MG63 (cell line): ENCODE results near the gene MKX. TPM values are rescaled to one million over a fixed set of nuclear protein-coding genes. Genes with fewer than 3 reads are reported as not detected.
"Not testable (repeated sequence)": the region's sequence is repeated elsewhere in the genome, so short reads cannot be mapped to it uniquely, and the experiment has no call there.

Experiments used
- DNase-seq: peaks from one replicate; pipeline ENCODE4 v3.0.0-alpha.2; 2020
- H3K27me3 ChIP-seq: fragments of 250-450 bp; sonication (Bioruptor Pico); 2 replicates; pipeline ENCODE4 v1.5.1; 2020; ENCODE audit warnings: mild to moderate bottlenecking, moderate library complexity
- H3K36me3 ChIP-seq: fragments of 250-450 bp; sonication (Bioruptor Pico); 2 replicates; pipeline ENCODE4 v1.5.1; 2020; ENCODE audit warnings: mild to moderate bottlenecking, moderate library complexity
- H3K4me3 ChIP-seq: fragments of 250-450 bp; sonication (Bioruptor Pico); 2 replicates; pipeline ENCODE4 v1.5.1; 2020; ENCODE audit warnings: mild to moderate bottlenecking, moderate library complexity
- H3K9me3 ChIP-seq: fragments of 250-450 bp; sonication (Bioruptor Pico); 2 replicates; pipeline ENCODE4 v1.5.1; 2020; ENCODE audit warnings: mild to moderate bottlenecking, moderate library complexity
- total RNA-seq: library from RNA; depleted of rRNA; stranded (reverse); fragments of >200 nt; shearing (Covaris generic); gene quantifications from 2 replicates; pipeline ENCODE4 v1.2.3, GENCODE V29; 2014; ENCODE audit warnings: low replicate concordance

The MKX gene
- total RNA-seq, 1 experiment from 2014 or later, result 33.7 TPM

DNA sequence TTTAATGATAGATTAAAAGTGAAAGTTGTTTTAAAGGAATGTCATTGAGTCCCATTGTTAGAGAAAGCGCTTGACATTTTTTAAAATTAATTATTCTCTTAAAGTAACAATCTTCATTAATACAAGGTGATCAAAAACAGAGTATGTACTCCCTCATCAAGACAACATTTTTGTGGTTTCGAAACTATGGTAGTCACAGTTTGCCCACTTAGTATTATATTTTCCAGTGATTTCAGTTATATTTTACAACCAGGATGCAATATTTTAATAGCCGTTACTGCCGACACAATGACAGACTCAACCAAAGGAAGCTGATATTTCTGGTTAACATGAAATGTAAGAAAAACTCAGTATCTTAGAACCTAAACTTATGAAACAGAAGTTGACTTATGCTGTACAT lies 31.3 kb downstream of the MKX start:
- H3K9me3 ChIP-seq, result no peaks in the 10 kb centered on the region
- no peak for DNase-seq
- H3K4me3 ChIP-seq, result peak overlapping the region; percentile 19
- H3K27me3 ChIP-seq, result no peaks in the 10 kb centered on the region
- H3K36me3 ChIP-seq, result peaks cover 73% of the 10 kb centered on the region

GRCh38 chr10:27713941-27714340 lies 31.7 kb downstream of the MKX start:
- peaks cover 71% of the 10 kb centered on the region for H3K36me3 ChIP-seq
- peak; percentile 64 for DNase-seq
- H3K27me3 ChIP-seq, result no peaks in the 10 kb centered on the region
- H3K9me3 ChIP-seq, result no peaks in the 10 kb centered on the region
- H3K4me3 ChIP-seq, result peak overlapping the region; percentile 19

DNA sequence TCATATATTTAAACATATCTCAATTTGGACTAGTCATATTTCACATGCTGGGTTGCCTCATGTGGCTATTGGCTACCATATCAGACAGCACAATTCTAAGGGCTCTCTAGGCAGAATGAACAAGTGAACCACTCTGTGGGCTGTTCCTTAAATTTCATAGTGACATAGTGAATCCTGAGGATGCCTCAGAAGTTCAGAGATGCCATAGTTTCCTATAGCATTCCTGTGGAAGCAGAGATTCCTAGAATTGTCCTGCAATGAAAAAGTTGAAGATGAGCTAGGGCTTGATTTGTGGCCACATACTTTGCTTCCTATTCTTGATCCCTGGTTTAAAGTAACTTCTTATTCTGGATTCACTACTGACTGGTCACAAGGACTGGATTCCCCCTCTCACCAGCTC lies 35.6 kb downstream of the MKX start:
- Histone ChIP-seq H3K9me3 (no peaks in the 10 kb centered on the region), H3K4me3 (no peak overlapping the region), H3K36me3 (peaks cover 69% of the 10 kb centered on the region), H3K27me3 (no peaks in the 10 kb centered on the region)
- DNase-seq, result no peak

- Histone ChIP-seq H3K4me3 (no peak overlapping the region), H3K36me3 (peaks cover 71% of the 10 kb centered on the region), H3K9me3 (no peaks in the 10 kb centered on the region), H3K27me3 (no peaks in the 10 kb centered on the region)
- no peak for DNase-seq
Measured at GRCh38 chr10:27709304-27709703, 36.3 kb downstream of the MKX start.

- DNase-seq, result no peak
- H3K36me3 ChIP-seq, result peaks cover 71% of the 10 kb centered on the region
- H3K27me3 ChIP-seq, result no peaks in the 10 kb centered on the region
- H3K4me3 ChIP-seq, result no peak overlapping the region
- H3K9me3 ChIP-seq, result no peaks in the 10 kb centered on the region
Measured at GRCh38 chr10:27701938-27702537, 43.6 kb downstream of the MKX start.

DNA sequence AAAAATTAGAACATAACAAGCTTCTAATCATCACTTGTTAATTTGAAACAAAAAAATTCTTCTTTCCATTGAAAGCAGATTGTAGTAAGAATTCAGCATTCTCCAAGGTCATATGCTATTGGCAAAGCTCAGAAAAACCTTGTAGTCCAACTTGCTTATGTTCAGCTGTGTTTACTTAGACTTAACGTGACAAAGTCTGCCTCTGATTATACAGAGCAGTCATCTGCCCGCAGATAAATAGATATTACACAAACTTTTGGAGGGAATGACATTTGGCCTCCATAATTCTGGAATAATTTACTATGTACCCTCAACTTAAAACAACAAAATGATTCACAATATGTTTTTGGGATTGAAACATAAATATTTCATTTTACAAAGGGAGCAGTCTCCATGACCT lies 45.8 kb downstream of the MKX start:
- Histone ChIP-seq H3K36me3 (peaks cover 68% of the 10 kb centered on the region), H3K4me3 (no peak overlapping the region), H3K27me3 (no peaks in the 10 kb centered on the region), H3K9me3 (no peaks in the 10 kb centered on the region)
- DNase-seq, result no peak

DNA sequence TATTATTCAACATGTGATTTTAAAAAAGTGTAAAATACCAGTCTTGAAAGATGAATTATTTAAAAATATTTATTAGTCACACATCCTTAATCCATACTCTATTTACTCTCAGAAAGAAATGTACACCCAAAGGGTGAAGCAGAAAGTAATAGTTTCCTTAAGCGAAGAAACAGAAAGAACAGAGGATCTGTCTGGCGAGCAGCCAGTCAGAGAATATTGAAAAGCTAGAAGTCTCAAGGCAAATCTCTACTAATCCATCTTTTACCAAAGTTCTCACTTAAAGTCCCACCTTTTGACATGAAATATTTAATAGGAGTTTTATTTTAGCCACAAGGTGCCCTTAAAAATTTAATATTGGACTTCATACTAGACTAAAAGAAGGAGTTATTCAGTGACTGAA lies 46.7 kb downstream of the MKX start:
- DNase-seq, result no peak
- no peak overlapping the region for H3K4me3 ChIP-seq
- no peaks in the 10 kb centered on the region for H3K27me3 ChIP-seq
- H3K9me3 ChIP-seq, result 0 out of 2 replicates have a peak, but pooled peaks cover 1% of the 10 kb centered on the region
- H3K36me3 ChIP-seq, result peaks cover 63% of the 10 kb centered on the region

DNA sequence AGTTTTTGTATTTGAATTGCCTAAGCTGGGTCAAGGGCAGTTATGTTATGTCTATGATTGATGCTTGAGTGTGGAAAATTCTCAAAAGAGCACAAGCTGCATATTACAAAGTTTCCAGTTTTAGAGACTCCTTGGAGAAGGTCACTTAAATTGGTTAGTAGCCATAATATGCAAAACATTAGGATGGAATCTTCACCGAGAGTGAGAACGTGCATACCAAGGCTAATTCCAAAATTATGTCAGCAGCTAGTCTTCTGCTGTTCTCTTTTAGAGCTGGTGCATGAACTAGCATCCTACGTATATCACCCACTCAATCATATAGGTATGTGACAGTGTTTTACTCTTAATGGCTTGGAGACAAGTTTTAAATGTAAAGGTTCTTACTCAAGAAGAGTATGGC lies 49.2 kb downstream of the MKX start:
- H3K9me3 ChIP-seq, result 0 out of 2 replicates have a peak, but pooled peaks cover 2% of the 10 kb centered on the region
- H3K27me3 ChIP-seq, result no peaks in the 10 kb centered on the region
- no peak overlapping the region for H3K4me3 ChIP-seq
- peaks cover 67% of the 10 kb centered on the region for H3K36me3 ChIP-seq
- no peak for DNase-seq

DNA sequence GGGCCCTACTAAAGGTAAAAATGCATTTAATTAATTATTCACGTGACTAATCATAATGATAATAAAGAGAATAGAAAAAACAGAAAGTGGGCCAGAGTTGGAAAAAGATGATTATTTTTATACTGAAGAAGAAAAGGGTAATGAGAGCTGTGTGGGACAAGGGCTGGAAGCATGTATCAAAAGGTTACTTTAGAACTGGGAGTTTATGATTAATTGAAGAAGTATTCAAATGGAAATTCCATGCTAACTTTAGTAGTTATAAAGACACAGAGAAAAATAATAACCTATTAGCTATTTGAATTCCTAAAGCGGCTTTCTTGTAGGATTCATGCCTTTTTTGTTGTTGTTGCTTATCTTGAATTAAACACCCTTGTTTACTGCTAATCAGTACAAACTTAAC lies 49.9 kb downstream of the MKX start:
- no peak for DNase-seq

GRCh38 chr10:27695088-27695487 lies 50.5 kb downstream of the MKX start:
- DNase-seq, result no peak
- Histone ChIP-seq H3K27me3 (no peaks in the 10 kb centered on the region), H3K36me3 (peaks cover 71% of the 10 kb centered on the region), H3K4me3 (no peak overlapping the region), H3K9me3 (0 out of 2 replicates have a peak, but pooled peaks cover 2% of the 10 kb centered on the region)

More for the DNA sequence above, 49.9 kb downstream of the MKX start:
- H3K9me3 ChIP-seq, result 0 out of 2 replicates have a peak, but pooled peaks cover 2% of the 10 kb centered on the region
- H3K27me3 ChIP-seq, result no peaks in the 10 kb centered on the region
- peaks cover 71% of the 10 kb centered on the region for H3K36me3 ChIP-seq
- no peak overlapping the region for H3K4me3 ChIP-seq

DNA sequence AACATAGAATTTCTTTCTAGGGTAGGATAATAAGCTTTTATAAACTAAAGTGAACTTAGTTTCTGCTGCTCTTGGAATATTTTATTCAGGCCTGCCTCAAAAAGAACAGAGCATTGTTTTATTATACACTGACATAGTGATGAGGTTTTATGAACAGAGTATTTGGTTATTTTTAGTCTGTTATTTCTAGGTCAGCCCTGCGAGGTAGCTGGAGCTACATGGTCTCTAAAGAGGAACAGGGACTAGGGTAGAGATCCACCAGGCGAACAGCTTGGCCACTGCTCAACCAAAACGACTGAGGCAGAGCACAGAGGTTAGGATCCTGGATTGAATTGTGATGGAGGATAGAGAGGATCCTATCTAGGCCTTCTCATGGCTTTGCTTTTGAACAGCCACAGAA lies 53.0 kb downstream of the MKX start:
- no peak for DNase-seq
- Histone ChIP-seq H3K4me3 (no peak overlapping the region), H3K36me3 (peaks cover 66% of the 10 kb centered on the region), H3K27me3 (no peaks in the 10 kb centered on the region), H3K9me3 (0 out of 2 replicates have a peak, but pooled peaks cover 2% of the 10 kb centered on the region)

DNA sequence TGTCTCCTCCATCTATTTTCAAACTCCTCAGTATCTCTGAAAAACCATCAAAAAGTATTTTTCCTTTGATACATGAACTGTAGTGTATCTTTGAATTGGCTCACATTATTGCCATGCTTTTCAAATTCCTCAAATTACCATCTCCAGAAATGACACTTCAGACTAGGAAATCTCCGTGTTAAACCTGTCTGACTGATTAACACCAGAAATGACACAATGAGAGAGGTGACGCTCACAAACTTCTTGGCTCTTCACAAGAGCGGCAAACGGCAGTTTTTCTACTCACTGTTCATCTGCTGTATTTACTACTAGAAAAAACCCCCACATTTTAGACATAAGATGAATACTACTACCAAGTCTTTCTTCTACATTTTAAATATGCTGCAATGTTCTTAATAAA lies 56.6 kb downstream of the MKX start:
- DNase-seq, result no peak
- peaks cover 66% of the 10 kb centered on the region for H3K36me3 ChIP-seq
- H3K27me3 ChIP-seq, result no peaks in the 10 kb centered on the region
- H3K4me3 ChIP-seq, result no peak overlapping the region
- 0 out of 2 replicates have a peak, but pooled peaks cover 1% of the 10 kb centered on the region for H3K9me3 ChIP-seq

DNA sequence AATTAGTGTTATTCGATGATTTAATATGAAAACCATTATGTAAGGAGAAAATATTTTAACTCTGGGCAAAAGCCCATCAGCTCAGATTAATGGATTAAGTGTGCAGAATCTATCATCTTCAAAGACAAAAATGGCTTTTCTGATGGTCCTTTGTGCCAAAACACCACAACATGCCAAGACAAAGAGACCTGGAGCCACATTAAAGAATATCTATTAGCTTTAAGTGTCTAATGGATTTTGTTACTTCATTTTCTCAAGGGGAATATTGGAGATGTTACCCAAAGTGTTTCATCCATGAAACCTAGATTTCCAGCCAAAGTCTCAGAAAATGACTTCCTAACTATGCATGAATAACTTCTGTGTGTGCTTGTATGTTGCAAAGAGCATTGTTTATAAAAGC lies 57.3 kb downstream of the MKX start:
- Histone ChIP-seq H3K4me3 (no peak overlapping the region), H3K9me3 (no peaks in the 10 kb centered on the region), H3K27me3 (no peaks in the 10 kb centered on the region), H3K36me3 (peaks cover 64% of the 10 kb centered on the region)
- no peak for DNase-seq

GRCh38 chr10:27687743-27688142 lies 57.9 kb downstream of the MKX start:
- Histone ChIP-seq H3K9me3 (no peaks in the 10 kb centered on the region), H3K27me3 (no peaks in the 10 kb centered on the region), H3K36me3 (peaks cover 62% of the 10 kb centered on the region), H3K4me3 (no peak overlapping the region)
- DNase-seq, result peak; percentile 10

DNA sequence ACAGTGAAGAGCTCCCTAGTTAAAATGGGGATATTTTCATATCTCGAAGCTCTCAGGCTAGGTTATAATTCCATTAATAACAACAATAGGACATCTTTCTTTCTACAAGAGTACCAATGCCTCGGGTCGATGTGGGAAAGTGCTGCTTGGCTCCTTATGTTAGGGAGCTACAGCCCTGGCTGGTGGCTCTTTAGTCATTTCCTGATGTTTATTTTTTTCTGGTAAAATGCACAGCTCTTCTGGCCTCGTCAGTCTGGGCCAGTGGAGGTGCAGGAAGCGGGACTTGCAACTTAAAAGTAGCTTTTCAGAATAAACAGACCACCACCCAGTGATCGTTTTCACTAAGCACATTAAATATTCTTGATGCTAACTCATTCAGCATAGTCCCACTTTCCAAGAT lies 58.3 kb downstream of the MKX start:
- Histone ChIP-seq H3K9me3 (no peaks in the 10 kb centered on the region), H3K27me3 (no peaks in the 10 kb centered on the region), H3K36me3 (peaks cover 58% of the 10 kb centered on the region), H3K4me3 (no peak overlapping the region)
- DNase-seq, result peak; percentile 37

- Histone ChIP-seq H3K36me3 (peaks cover 54% of the 10 kb centered on the region), H3K9me3 (no peaks in the 10 kb centered on the region), H3K27me3 (no peaks in the 10 kb centered on the region), H3K4me3 (no peak overlapping the region)
- no peak for DNase-seq
Measured at GRCh38 chr10:27685681-27686080, 59.9 kb downstream of the MKX start.

GRCh38 chr10:27683226-27683625 lies 62.4 kb downstream of the MKX start:
- no peak for DNase-seq
- Histone ChIP-seq H3K9me3 (no peaks in the 10 kb centered on the region), H3K27me3 (no peaks in the 10 kb centered on the region)

GRCh38 chr10:27681795-27682194 lies 63.8 kb downstream of the MKX start:
- DNase-seq, H3K27me3 ChIP-seq, H3K4me3 ChIP-seq, H3K9me3 ChIP-seq: not testable (repeated sequence)
- peaks cover 61% of the 10 kb centered on the region for H3K36me3 ChIP-seq

More at GRCh38 chr10:27683226-27683625, 62.4 kb downstream of the MKX start:
- H3K36me3 ChIP-seq, result peaks cover 63% of the 10 kb centered on the region
- H3K4me3 ChIP-seq, result no peak overlapping the region
